ENCODE data around the gene NCOA3.

The NCOA3 gene

DNA sequence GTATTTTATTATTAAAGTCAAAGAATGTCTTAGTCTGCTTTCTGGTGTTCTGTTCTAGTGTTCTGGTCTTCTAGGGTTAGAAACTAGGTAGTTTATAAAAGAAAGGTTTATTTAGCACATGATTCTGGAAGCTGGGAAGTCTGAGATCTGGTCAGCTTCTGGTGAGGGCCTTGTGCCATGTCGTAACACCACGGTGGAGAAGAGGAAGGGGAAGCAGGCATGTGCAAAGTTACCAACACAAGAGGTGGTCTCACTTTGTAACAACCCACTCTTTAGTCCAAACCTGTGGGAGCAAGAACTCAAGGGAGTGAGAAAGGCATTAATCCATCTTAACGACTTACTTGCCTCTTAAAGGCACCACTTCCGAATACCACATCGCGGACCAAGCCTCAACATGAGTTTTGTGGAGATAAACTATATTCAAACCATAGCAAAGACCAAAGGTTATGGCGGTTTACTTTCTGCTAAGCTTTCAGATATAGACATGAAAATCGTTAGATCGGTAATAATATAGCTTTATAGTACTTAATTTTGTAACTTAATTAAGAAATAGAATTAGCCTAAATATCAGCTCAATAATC is 99.4 kb downstream of the NCOA3 start:
- no peak for DNase-seq

DNA sequence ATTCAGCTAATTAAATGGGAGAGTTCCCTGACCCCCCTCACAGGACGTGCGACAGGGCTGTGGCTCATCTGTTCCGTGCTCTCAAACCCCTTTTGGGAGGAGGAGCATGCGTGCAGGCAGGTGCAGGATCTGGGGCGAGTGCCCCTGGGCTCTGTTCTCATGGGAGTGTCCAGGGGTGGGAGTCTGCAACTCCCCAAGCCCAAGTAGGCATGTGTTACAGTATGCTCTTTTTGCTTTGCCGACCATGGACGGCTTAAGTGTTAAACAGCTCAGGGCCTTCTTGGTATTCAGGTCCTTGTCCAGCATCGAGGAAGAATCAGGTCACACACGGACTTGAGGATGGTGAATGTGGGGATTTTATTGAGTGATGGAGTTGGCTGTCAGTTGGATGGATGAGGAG is 101.6 kb downstream of the NCOA3 start:
- DNase-seq, result no peak

DNA sequence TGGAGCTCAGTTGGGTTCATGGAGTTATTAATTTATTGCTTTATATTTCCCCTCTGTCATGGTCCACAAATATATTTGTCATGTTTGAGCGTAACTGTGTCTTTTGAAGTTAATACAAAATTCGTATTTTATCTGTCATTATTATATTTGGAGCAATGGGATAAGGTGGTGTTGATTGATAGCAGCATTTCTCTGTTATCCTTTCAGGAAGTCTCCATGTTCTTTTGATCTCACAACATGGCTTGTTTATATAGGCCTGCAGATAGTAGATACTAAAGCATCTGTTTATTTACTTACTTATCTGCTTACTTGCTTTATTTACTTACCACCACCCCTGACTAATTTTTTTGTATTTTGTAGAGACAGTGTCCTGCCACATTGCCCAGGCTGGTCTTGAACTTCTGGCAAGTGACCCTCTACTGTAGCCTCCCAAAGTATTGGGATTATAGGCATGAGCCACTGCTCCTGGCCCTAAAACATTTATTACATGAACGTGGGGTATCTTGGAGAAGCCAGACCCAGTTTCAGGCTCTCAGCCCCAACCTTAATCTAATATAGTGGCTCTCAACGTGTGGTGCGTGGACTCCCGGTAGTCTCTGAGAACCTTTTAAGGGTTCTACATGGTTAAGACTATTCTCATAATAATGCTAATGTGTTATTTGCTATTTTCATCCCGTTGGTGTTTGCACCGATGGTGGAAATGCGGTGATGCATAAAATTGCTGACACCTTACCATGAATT is 104.2 kb downstream of the NCOA3 start:
- no peak for DNase-seq

DNA sequence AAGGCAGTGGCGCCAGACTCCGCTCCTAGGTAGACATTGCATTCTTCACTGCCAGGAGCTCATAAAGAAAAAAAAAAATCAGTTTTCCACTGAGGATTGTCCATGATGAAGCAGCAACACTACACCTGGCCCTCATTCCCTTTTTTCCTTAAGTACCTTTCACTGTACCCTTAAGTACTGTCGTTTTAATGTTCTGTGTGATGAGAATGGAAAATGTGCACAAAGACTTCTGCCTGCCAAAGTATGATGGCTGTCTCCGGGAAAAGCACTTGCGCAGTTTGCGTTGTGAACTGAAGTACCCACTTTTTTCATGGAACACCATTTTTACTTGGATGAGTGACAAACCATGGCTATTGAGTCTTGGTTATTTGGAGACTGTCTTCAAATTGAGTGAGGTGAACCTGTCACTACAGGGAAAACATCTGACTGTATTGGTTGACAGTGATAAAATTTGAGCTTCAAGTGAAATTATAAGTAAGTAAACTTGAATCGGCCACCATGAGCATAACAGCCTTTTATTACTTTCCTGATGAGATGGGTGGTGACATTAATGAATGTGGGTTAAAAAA is 104.8 kb downstream of the NCOA3 start:
- no peak for DNase-seq

DNA sequence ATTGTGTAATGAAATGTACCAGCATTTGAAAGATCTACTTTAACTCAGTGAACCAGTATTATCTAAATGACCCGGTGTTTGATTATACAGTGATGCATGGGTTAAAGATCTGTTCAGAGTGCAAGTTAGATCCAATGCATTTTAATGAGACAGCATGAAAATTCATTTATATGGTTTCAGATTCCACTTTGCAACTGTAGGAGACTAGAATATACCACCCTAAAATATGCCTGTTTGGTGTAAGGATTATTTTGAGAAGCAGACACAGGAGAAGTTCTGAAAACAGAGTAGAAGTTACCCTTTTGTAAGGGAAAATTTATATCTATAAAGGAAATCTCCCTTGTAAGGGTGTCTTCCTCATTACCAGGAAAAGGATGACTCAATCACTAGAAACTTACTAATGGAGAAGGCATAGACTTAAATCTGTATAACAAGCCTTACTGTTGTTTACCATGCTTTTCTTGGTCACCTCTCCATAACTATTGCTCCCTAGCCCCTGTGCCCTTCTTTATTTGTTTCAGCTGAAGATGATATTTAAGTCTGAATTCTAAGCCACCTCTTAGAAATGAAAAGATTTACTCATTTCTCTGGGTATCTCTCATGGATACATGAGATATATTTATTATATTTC is 105.4 kb downstream of the NCOA3 start:
- DNase-seq, result no peak

DNA sequence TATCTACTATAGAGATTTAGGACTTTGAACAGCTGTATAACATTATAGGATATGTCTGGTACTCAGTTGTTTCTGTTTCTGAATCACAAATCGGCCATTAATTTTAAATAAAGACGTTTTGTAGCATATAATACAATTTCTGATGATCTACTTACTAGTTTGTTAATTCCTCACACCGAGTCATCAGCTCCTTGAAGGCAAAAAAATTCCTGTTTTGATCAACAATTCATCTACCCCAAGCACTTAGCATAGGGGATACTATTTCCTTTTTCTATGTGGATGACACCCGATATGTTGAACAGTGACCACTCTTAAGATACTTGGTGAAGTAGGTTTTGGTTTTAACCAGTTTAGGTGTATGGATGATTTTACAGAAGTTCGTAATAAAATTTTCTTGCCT is 107.3 kb downstream of the NCOA3 start:
- no peak for DNase-seq

DNA sequence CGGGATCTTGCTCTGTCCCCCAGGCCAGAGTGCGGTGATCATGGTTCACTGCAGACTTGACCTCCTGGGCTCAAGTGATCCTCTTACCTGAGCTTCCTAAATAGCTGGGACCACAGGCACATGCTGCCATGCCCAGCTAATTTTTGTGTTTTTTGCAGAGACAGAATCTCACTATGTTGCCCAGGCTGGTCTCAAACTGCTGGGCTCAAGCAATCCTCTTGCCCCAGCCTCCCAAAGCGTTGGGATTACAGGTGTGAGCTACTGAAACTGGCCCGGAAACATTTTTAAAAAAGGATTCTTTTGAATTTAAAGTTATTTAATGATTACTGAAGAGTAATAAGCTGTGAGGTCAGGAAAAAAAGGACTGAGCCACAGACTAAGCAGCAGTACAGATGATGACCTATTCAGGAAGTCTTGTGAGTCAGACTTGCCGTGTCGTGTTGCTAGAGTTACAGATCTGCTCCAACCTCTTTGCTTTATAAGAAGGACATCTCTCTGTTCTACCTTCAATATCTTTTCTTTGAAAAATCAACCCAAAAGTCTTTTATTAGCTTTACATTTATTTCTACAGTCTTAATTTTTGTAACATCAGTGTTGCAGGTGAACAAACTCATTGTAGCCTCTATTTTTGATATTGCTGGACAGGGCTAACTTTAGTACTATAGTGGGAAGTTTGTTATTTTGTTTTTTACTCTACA is 108.7 kb downstream of the NCOA3 start:
- DNase-seq, result peak; percentile 65

DNA sequence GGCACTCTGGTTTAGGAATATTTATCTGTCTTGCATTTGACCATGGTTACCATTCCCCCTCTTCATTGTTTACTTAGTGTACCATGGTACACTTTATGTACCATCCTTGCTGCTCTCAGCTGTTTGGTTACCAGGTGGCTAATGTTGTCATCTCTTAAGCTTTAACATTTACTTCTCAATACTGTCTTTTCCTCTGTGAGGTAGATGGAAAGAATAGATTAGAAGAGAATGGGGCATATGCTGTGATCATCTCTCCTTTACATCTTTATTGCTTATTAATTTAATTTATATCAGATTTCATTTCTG is 109.2 kb downstream of the NCOA3 start:
- DNase-seq, result no peak

DNA sequence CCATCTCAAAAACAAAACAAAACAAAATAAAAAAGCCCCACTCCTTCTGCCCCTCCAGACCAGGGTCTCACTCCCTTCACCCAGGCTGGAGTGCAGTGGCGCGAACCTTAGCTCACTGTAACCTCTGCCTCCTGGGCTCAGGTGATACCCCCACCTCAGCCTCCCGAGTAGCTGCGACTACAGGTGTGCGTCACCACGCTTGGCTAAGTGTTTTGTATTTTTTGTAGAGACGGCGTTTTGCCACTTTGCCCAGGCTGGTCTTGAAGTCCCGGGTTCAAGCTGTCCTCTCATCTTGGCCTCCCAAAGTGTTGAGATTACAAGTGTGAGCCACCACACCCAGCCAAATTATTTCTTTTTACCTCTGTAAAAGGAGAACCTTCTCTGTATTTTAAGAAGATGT is 110.1 kb downstream of the NCOA3 start:
- no peak for DNase-seq

DNA sequence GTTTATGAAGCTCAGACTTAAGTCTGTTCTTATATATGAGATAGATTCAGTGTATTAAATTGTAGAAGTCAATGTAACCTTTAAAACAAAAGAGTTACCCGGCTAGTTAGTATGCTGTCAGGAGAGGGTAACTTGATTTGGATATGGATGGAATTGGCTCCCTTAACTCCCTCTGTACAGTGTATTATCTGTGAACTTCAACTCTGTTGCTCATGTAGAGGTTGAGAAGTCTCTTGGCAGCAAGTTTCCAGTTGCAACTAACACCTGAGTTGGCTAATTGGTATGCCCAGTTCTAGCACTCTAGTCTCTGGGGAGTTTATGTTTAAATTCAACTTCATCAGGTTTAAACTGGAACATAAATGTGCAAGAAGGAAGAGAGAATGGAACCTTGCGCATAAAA is 111.0 kb downstream of the NCOA3 start:
- no peak for DNase-seq

DNA sequence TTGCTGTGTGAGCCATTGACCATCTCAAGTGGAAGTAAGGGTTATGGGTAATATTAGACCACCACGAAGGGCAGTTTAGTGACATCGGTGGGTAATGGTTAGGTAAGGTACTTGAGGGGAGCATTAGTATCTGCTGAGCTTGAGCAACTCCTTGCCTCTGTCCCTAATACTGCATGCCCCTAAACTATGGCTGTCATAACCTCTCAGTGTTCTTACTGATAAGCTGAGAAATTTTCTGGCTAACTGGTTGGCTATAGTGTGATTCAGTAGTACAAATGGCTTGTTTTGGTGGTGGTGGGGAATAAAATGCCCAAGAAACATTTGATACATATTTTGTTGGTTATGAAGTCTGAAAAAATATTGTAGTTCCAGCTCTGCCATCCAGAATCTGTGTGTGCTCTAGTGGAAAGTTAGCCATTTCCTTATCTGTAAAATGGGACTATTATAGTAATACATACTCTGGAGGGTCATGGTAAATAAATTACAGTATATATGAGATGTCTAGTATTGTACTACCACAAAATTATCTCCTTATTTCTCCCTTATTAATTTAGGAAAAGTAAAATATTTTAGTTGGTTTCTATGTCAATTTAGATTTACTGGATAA is 113.1 kb downstream of the NCOA3 start:
- DNase-seq, result no peak

DNA sequence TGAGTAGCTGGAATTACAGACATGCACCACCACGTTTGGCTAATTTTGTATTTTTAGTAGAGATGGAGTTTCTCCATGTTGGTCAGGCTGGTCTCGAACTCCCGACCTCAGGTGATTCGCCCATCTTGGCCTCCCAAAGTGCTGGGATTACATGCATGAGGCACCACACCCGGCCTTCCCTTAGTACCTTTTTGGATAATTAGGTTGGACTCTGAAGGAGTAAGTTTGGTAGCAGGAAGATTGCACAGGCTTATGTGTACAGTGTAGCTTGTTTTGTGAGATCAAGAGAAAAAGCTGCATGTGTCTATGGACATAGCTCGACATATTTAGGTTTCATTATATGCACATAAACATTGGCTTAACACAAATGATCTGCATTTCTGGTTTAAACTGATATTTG is 116.8 kb downstream of the NCOA3 start:
- DNase-seq, result no peak

DNA sequence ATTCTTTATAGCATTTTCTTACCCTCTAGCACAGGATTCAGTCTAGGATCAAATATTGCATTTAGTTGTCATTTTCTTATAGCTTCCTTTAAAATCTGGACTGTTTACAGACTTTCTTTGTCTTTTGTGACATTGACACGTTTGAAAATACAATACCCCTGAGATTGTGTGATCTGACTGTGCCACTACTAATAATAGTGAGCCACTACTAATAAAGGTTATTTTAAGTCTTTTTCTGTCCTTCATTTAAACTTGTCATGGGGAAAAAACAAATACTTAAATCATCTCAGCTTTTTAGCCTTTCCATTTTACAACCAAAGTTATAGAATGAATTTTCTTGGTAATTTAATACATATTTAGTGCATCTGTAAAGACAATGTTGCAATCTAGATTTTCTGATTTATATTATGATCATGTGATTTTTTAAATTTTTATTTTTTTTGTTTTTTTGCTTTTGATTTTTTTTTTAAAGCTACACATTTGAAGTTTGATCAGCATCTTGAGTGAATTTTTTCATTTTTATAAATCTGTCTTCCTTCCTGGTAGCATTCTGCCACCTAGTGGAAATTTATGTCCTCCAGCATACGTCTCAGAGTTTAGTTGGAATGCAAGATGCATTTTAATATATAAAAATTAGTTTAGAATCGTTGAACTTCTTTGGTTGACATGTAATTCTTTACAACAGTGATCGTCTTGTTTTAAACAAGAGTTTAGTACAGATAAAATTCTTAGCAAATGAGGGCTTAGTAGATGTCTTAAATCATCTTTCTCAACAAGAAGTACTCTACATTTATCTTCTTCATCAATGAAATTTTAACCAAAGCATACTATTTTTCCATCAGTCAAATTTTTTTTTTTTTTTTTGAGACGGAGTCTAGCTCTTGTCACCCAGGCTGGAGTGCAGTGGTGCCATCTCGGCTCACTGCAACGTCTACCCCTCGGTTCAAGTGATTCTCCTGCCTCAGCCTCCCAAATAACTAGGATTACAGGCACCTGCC is 119.4 kb downstream of the NCOA3 start:
- no peak for DNase-seq

DNA sequence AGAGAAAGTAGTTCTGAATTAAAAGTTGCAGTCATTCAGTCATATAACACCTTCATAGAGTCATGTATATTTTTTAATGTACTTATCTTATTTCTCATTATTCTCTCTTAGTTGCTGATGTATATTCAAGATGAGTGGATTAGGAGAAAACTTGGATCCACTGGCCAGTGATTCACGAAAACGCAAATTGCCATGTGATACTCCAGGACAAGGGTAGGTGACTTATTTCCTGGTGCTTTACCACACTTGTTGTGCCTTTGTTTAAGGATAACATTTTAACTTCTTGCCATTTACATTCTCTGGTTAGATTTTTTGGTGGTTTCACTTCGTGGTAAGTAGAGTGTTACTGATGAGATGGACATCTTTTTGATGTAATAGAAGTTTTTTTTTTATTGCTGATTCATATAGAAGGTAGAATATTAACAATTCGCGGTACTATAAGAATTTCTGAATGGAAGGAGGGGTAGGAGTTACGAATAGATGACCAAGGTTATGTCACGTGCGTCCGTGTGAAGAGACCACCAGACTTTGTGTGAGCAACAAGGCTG is 120.5 kb downstream of the NCOA3 start:
- DNase-seq, result no peak

DNA sequence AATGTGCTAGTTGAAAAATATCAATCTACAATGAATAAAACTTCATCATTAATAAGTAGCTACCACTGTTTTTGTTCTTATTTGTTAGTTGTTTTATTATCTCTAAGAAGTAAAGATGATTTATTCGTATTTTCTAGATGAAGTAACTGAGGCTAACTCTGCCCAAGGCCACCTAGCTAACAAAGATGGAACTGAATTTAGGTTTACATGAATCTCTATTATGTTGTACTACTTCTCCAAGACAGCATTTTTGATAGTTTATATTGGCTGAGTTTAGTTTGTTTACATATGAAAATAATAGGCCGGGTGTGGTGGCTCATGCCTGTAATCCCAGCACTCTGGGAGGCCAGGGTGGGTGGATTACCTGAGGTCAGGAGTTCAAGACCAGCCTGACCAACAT is 121.5 kb downstream of the NCOA3 start:
- no peak for DNase-seq

DNA sequence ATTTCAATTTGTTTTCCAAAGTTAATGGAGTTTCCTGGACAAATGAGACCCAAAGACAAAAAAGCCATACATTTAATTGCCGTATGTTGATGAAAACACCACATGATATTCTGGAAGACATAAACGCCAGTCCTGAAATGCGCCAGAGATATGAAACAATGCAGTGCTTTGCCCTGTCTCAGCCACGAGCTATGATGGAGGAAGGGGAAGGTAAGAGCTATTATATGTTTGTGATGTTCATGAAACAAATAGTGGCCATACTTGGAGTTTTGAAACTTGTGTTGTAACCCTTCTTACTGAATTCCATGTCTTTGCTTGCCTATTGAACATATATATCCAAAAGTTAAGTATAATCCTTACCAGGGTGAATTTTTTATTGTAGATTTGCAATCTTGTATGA is 125.9 kb downstream of the NCOA3 start:
- no peak for DNase-seq

DNA sequence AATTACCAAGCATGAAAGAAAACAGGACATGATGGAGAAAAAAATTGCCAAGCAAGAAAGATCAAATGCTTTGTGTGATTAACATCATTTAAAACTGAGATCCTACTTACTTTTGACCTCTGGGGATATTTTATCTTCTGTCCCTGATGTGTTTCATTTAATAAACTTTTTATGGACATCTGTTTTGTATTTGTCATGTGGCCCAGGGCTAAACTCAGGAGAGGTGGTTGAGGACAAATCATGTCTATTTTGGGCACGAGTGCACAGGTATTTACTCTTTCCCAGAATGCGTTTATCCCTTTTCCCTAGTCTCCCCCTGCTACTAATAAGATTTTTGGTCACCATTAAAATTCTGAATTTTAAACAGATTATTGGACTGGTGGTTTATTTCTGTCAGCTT is 128.2 kb downstream of the NCOA3 start:
- no peak for DNase-seq

DNA sequence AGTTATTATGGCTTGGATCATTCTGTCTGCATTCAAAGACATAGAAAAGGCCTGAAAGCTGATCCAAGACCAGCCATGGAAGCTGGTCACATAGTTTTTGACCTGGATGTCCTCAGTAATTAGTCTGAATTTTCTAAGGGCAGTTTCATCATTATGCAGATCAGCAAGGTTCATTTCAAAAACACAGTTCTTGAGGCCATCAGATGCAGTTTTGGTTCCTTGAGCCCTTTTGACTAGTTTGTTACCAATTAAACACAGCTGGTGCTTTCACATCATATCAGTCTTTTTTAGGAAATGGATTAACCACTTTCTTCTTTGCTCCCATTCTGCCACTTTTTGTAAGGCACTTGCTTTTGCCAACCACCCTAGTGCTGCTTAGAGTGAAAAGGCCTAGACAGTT is 129.4 kb downstream of the NCOA3 start:
- no peak for DNase-seq

DNA sequence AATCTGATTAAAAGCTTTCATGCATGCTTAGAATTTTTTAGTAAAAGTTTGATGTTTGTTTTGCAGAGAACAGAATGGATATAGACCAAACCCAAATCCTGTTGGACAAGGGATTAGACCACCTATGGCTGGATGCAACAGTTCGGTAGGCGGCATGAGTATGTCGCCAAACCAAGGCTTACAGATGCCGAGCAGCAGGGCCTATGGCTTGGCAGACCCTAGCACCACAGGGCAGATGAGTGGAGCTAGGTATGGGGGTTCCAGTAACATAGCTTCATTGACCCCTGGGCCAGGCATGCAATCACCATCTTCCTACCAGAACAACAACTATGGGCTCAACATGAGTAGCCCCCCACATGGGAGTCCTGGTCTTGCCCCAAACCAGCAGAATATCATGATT is 133.6 kb downstream of the NCOA3 start:
- no peak for DNase-seq

DNA sequence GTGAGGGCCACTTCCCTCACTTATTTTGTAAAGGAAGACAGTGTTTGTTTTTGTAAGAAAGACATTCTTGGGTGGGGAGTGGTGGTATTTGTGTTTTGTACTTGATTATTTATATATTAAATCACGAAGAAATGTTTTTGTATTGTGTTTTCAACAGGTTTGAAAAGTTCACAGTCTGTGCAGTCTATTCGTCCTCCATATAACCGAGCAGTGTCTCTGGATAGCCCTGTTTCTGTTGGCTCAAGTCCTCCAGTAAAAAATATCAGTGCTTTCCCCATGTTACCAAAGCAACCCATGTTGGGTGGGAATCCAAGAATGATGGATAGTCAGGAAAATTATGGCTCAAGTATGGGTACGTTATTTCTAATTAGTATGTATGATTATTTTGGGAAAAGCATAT is 137.2 kb downstream of the NCOA3 start:
- no peak for DNase-seq

DNA sequence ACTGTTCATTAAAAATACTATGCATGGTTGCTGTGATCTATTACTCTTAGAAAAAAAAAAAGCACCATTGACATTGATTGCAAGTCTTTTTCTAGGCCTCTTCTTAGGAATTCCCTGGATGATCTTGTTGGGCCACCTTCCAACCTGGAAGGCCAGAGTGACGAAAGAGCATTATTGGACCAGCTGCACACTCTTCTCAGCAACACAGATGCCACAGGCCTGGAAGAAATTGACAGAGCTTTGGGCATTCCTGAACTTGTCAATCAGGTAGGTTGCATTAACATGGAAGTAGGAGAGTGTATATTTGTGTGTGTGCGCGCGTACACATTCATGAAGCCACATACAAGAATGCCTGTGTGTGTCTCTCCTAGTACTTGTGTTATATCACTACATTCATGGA is 140.4 kb downstream of the NCOA3 start:
- DNase-seq, result no peak

DNA sequence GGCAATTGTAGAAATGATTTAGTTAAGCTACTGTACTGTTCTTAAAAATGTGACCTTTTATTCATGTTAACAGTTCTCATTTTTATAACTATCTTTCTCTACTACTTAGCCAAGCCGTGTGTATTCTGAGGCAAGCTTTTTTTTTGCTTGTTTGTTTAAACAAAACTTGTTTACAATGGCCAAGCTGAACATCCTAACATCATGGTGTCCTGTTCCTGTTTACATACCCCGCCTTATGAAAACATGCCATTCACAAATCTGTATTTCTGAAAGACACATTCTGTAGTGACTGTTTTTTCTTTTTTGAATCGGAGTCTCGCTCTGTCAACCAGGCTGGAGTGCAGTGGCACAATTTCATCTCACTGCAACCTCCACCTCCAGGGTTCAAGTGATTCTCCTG is 140.9 kb downstream of the NCOA3 start:
- no peak for DNase-seq
